AG04449 (cell line): ENCODE measurements around the gene TMEM208.

ENCODE experiments used
- CTCF ChIA-PET: fragments of 350-600 bp; formaldehyde crosslinking; extraction: SDS; loops from one replicate; lab custom pipeline; 2021; ENCODE audit warnings: antibody characterized with exemption; lab: Yijun Ruan, JAX
- POLR2A ChIA-PET: fragments of 400-600, 350-600 bp; formaldehyde crosslinking; extraction: SDS; loops from one replicate; lab custom pipeline; 2020; ENCODE audit warnings: antibody characterized with exemption, inconsistent platforms; lab: Yijun Ruan, JAX
- DNase-seq: peaks from one replicate; pipeline ENCODE4 v3.0.0-alpha.2; 2010; ENCODE audit warnings: low read depth, low spot score
- H3K4me3 ChIP-seq: 2 replicates; pipeline ENCODE4 v1.5.1; 2011; ENCODE audit warnings: low read depth, mild to moderate bottlenecking, control low read depth, low read length
- CTCF ChIP-seq: IDR thresholded peaks from one replicate; pipeline ENCODE4 v1.5.1; 2011; ENCODE audit warnings: mild to moderate bottlenecking, moderate library complexity, low read length, control low read depth, inconsistent platforms; ENCODE audit not compliant: insufficient read depth; ENCODE audit errors: missing control alignments

The TMEM208 gene

GRCh38 chr16:67243481-67243880 is 16.6 kb downstream of the TMEM208 start:
- TF ChIP-seq CTCF, result no peak
- ChIA-PET CTCF (interaction anchor here (0.9 to 1.5 kb wide), 4 partner anchors 17 to 278 kb away, joined by 3 to 5 read pairs (median 4); partner anchors contain the start of gene TMEM208), POLR2A (interaction anchor here (0.9 to 1.4 kb wide), 3 partner anchors 16 to 45 kb away, joined by 3 to 7 read pairs (median 3); partner anchors contain the start of genes ELMO3 and TMEM208)
- no peak for DNase-seq
- H3K4me3 ChIP-seq, result no peak overlapping the region

GRCh38 chr16:67244387-67245185 is 17.7 kb downstream of the TMEM208 start:
- CTCF ChIA-PET, result interaction anchor here (1.0 to 1.9 kb wide), 7 partner anchors 12 to 95 kb away, joined by 3 to 8 read pairs (median 5); partner anchors contain the start of gene TMEM208
- TF ChIP-seq CTCF, result no peak
- peak overlapping the region; percentile 32 for H3K4me3 ChIP-seq
- POLR2A ChIA-PET, result interaction anchor here (0.7 to 1.4 kb wide), 6 partner anchors 13 to 46 kb away, joined by 3 to 7 read pairs (median 3); partner anchors contain the start of genes ELMO3 and TMEM208
- DNase-seq, result peak; percentile 58

GRCh38 chr16:67245186-67245585 is 18.3 kb downstream of the TMEM208 start:
- TF ChIP-seq CTCF, result no peak
- POLR2A ChIA-PET, result interaction anchor here (1.4 kb wide), 1 partner anchor 14 kb away, joined by 3 read pairs; no protein-coding TSS in a partner anchor
- H3K4me3 ChIP-seq, result peak overlapping the region; percentile 78
- DNase-seq, result no peak
- CTCF ChIA-PET, result interaction anchor here (1.3 to 1.9 kb wide), 3 partner anchors 12 to 94 kb away, joined by 5 to 8 read pairs (median 7); no protein-coding TSS in a partner anchor

GRCh38 chr16:67245674-67246080 is 18.7 kb downstream of the TMEM208 start:
- ChIA-PET POLR2A (interaction anchor here (0.6 to 1.1 kb wide), 2 partner anchors 17 to 259 kb away, joined by 3 read pairs; no protein-coding TSS in a partner anchor), CTCF (interaction anchor here (1.2 to 1.9 kb wide), 3 partner anchors 13 to 182 kb away, joined by 3 to 8 read pairs (median 3); no protein-coding TSS in a partner anchor)
- no peak for DNase-seq
- no peak for TF ChIP-seq CTCF
- peak overlapping the region; percentile 78 for H3K4me3 ChIP-seq

- ChIA-PET CTCF (interaction anchor here (1.1 to 1.4 kb wide), 4 partner anchors 61 to 182 kb away, joined by 3 to 6 read pairs (median 3); no protein-coding TSS in a partner anchor), POLR2A (interaction anchor here (0.6 to 1.1 kb wide), 2 partner anchors 17 to 259 kb away, joined by 3 read pairs; no protein-coding TSS in a partner anchor)
- peak; percentile 36 for DNase-seq
- H3K4me3 ChIP-seq, result peak overlapping the region; percentile 78
- TF ChIP-seq CTCF, result peak; percentile 40
Measured at GRCh38 chr16:67246081-67246755, 19.3 kb downstream of the TMEM208 start.
